Measurements from ENCODE around the gene HEATR5A.
"Not testable (repeated sequence)": the region's sequence is repeated elsewhere in the genome, so short reads cannot be mapped to it uniquely, and the experiment has no call there.

GRCh38 chr14:31312370-31312769 lies 108.0 kb downstream of the HEATR5A start:
- TF ChIP-seq CTCF, POLR2A (IDR thresholded peaks at IDR 0.05): not testable (repeated sequence)

Data from transverse colon (tissue), 3 donors.